Stimulated activated CD4-positive, alpha-beta T cell treated with anti-CD3 and anti-CD28 coated beads, Interleukin-4, amount 100 ng/mL, for 4 hours (primary cell): Measurements from ENCODE around the gene GSK3B.
A peak's percentile ranks its signal among the peaks of the same experiment; 100 is the strongest.

ENCODE experiments used
- DNase-seq, 2 experiments: peaks; one replicate each; pipeline ENCODE4 v3.0.0-alpha.2; 2020

The GSK3B gene

GRCh38 chr3:119809249-119810017 is 284.8 kb downstream of the GSK3B start:
- peak in 1 of 2 experiments; percentile 20 for DNase-seq

GRCh38 chr3:119808843-119809242 is 285.4 kb downstream of the GSK3B start:
- DNase-seq, result no peak

DNA sequence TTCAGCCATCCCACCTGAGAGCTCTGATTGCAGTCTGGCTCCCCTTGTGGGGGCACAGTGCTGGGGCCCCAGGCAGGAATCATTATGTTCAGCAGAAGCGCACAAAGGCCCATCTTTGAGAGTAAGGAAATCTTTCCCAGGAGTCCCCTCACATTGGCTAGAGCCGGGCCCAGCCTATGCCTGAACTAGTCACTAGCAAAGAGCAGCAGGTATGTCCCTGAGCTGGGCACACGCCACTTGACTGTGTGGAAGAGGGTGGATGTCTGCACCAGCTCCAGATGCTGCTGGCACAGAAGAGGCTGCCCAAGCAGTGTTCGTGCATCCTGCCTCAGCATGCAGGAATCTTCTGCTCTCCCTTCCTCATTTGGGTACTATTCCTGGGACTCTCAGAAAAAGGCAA is 286.0 kb downstream of the GSK3B start:
- no peak for DNase-seq

DNA sequence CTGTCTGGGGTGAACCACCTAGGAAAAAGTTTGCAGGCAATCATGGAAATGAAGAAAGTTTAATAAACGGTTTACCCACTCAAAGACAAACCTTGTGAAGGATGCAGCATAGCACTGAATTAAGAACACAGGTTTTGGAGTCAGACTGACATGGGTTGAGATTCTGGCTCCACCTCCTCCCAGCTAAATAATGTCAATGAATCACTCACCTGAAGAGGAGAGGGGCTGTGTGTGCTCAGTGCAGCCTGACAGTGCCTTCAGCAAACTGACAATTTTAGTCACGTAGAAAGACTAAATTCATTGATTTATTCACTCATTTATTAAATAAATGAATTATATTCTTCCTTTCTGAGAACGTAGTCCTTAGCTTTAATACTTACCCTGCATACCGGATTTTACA is 293.4 kb downstream of the GSK3B start:
- no peak for DNase-seq

DNA sequence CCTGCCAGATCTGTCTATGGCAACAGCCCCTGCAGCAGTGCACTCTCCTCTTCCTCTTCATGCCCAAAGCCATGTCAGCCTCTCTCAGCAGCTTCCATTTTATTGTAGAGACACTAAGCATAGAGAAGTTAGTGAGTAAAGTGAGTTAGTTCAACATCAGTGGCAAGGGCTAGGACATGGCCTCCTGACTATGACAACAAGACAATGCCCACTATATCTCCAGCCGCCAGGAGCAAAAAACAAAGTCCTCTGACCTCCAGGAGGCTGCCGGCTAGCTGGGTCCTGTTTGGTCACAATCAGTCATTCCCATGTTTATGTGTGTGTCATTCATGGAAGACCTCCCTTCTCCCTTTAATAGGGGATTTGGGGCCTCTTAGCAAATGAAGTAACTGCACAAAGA is 297.5 kb downstream of the GSK3B start:
- no peak for DNase-seq

- no peak for DNase-seq
Observed at GRCh38 chr3:119796368-119796767, 297.9 kb downstream of the GSK3B start.

- no peak for DNase-seq
Observed at GRCh38 chr3:119795849-119796248, 298.4 kb downstream of the GSK3B start.

DNA sequence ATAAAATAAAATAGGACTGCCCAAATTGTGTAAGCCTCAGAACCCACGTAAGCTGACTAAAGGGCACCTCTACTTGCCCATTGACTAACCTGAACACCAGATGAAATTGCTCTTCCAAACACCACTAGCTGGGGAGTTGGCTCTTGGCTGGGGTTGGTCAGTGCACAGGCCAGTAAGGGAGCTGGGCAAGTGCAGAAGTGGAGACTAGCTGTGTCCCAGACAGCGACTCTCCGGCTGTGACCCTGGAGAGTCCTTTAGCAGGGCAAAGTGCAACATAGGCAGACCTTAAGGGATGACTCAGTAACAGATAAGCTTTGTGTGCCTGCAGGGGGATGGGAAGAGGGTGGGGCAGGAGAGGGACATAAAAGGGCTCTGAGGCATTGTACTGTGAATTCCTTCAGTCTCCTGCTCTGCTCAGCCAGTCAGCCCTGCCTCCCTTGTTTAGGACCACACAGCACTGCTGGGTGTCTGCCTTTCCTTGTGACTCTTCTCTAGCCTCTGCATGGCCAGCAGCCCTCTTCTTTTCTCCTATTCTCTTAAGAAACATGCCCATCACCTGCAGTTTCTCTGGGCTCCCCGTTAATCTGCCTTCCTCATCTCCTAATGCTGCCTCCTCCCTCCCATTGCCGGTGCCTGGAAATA is 299.2 kb downstream of the GSK3B start:
- no peak for DNase-seq

GRCh38 chr3:119794401-119794800 is 299.8 kb downstream of the GSK3B start:
- no peak for DNase-seq

DNA sequence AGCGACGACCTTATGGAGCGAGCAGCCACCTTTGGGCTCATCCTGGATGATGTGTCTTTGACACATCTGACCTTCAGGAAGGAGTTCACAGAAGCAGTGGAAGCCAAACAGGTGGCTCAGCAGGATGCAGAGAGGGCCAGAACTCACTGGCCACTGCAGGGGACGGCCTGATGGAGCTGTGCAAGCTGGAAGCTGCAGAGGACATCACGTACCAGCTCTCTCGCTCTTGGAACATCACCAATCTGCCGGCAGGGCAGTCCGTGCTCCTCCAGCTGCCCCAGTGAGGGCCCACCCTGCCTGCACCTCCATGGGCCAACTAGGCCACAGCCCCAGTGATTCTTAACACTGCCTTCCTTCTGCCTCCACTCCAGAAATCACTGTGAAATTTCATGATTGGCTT is 302.0 kb downstream of the GSK3B start:
- DNase-seq, result no peak

DNA sequence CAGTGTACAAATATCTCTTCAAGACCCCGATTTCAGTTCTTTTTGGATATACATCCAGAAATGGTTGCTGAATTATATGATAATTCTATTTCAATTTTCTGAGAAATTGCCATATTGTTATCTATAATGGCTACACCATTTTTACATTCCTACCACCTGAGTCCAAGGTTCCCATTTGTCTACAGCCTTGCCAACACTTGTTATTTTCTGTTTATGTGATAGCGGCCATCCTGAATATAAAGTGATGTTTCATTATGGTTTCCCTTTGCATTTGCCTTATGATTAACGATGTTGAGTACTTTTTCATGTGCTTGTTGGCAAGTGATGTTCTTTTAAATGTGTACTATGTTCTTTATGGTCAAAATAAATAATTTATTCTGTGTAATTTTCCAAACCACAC is 303.9 kb downstream of the GSK3B start:
- DNase-seq, result no peak

GRCh38 chr3:119786409-119786808 is 307.8 kb downstream of the GSK3B start:
- DNase-seq, result no peak

DNA sequence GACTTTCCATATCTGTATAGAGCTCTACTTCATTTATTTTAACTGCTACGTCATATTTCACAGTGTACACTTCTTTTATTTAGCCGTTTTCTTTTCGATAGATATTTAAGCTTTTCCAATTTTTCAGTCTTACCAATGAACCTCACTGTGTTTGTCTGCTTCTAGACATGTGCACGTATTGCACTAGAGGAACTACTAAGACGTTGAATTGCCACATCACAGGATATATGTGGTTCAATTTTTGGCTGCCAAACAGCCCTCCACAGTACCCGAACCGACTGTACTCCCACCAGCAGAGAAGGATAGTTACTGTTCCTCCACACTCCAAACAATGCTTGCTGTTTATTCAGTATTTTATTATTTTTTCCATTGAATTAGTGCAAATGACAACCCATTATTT is 310.4 kb downstream of the GSK3B start:
- no peak for DNase-seq

GRCh38 chr3:119783255-119783654 is 311.0 kb downstream of the GSK3B start:
- no peak for DNase-seq

DNA sequence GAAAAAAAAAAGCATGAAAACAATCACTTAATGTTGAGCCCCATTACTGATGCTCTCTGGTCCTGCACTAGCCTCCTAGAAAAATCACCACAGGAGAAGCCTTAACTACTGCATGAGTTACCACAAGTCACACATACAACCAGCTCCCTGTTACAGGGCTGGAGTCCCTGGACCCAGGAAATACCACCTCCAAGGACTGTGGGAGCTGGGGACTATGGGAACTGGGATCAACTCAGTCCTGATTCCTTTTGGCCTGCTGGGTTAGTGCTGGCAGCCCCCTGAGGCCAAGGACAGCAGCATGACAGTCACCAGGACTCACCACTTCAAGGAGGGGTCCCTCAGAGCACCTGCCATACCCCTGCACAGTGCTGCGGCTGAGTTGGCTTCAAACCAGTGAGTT is 311.8 kb downstream of the GSK3B start:
- no peak for DNase-seq

- DNase-seq, result no peak
Observed at GRCh38 chr3:119781330-119782198, 312.7 kb downstream of the GSK3B start, which contains the start of gene NR1I2. NR1I2 (plus strand) TSS chr3:119782101.

DNA sequence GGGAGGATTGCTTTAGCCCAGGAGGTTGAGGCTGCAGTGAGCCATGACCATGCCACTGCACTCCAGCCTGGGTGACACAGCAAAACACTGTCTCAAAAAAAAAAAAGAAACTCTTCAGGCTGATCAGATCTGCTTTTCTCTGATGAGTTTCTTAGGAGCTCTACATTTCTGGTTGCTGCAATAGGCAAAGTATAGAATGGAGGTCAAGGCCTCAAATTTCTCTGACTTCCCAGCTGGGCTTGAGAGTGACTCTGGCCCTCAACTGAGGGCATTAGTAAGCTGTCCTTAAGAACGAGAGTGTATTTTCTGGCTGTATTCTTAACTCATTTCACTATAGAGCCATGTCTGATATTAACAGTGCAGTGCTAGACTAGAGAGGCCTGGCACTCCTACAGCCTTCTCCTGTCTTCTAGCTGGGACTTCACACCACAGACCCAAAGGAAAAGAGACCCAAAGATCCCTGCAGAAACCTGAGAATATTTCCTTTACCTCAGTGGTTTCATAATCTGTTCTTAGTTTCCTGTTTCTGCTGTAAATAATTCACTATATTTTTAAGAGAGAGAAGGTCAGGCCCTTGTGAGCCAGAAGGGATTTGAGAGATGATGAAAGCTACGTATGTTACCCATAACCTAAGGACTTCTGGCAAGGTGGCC is 314.4 kb downstream of the GSK3B start:
- no peak for DNase-seq

DNA sequence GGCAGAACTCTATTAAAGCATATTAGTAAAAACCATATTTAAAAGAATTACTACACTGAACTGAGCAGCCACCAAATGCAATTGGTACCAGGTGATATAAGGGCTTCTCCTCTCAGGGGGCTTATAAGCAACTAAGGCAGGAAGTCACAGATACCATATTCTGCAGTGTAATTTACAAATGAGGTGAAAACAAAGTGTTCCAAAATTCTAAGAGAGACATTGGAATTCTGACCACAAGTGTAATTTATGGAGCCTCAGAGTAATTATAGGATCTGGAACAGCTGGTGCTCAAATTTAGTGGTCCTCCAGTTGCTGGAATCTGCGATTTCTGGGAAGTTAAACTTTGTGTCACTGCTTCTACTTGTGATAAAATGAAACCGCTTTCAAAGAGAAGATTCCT is 315.4 kb downstream of the GSK3B start:
- no peak for DNase-seq

DNA sequence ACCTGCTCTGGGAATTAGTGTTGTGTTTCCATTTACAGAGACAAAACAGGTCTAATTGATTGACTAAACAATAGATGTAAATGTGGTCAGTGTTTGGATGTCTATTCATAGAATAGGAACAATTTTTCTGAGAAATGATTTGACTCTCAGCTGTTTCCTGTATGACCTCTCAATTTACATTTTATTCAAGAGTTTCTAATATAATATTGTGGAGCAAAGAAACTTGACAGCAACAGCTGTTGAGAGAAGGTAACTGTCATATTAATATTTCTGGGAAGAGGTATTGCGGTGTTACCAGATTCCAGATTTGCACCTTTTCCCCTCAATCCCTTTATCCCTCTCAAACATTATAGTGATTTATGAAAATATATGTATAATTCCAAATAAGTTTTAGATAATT is 316.1 kb downstream of the GSK3B start:
- DNase-seq, result no peak

DNA sequence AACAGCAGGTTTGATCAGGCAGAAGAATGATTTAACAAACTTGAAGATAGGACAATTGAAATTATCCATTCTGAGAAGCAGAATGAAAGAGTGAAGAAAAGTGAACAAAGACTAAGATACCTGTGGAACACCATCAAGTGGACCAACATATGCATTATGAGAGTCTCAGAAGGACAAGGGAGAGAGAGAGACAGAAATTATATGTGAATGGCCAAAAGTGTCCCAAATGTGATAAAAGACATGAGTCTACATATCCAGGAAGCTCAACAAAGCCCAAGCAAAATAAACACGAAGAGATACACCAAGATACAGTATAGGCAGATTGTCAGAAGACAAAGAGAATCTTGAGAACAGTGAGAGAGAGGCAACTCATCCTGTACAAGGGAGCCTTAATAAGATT is 317.9 kb downstream of the GSK3B start:
- DNase-seq, result no peak

GRCh38 chr3:119774444-119774843 is 319.8 kb downstream of the GSK3B start:
- DNase-seq, result no peak
